ENCODE measurements around the gene MLXIP. TPM values are rescaled to one million over a fixed set of nuclear protein-coding genes. Genes with fewer than 3 reads are reported as not detected.

MLXIP gene
- total RNA-seq, 1 donor from 2014 or later = 54.5 TPM

DNA sequence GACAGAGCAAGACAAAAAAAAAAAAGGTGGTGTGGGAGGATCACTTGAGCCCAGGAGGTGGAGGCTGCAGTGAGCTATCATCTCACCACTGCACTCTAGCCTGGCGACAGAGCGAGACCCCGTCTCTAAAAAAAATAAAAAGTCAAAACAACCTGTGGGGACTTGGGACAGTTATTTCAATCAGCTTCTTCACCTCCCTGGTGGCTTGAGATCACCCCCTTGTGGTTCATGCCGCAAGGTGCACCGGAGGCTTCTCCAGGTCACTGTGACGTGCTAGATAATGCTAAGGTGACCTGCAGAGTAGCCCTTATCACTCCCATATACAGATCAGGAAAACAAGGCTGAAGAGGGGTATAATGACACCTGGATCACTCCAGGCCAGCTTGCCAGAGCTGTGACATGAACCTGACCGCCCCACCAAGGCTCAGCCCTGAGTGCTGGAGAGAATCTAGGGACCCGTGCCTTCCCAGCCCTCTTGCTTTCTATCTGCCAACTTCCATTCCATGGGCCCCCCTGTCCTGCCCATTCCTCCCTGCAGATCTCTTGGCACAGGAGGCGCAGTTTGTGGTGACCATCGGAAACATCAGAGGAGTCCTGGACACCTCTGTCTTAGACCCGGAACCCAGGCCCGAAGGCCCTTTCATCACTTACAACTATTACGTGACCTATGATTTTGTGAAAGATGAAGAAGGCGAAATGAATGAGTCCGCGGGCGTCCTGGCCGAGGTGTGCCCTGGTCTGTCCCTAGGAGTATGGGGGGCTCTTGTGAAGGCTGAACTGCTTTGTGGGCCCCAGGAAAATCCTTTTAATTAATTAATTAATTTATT is 112.5 kb downstream of the MLXIP start:
- TF ChIP-seq, protein P1, sequence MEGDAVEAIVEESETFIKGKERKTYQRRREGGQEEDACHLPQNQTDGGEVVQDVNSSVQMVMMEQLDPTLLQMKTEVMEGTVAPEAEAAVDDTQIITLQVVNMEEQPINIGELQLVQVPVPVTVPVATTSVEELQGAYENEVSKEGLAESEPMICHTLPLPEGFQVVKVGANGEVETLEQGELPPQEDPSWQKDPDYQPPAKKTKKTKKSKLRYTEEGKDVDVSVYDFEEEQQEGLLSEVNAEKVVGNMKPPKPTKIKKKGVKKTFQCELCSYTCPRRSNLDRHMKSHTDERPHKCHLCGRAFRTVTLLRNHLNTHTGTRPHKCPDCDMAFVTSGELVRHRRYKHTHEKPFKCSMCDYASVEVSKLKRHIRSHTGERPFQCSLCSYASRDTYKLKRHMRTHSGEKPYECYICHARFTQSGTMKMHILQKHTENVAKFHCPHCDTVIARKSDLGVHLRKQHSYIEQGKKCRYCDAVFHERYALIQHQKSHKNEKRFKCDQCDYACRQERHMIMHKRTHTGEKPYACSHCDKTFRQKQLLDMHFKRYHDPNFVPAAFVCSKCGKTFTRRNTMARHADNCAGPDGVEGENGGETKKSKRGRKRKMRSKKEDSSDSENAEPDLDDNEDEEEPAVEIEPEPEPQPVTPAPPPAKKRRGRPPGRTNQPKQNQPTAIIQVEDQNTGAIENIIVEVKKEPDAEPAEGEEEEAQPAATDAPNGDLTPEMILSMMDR (IDR thresholded peaks at IDR 0.05) = peak; percentile 74
- H3K27me3 Mint-ChIP-seq (ENCODE audit: unreplicated experiment) = peaks cover 12% of the 10 kb centered on the region
- H3K27ac Mint-ChIP-seq (ENCODE audit: unreplicated experiment) = no peak overlapping the region
- H3K4me1 Mint-ChIP-seq (ENCODE audit: unreplicated experiment) = no peaks in the 10 kb centered on the region
- DNase-seq (ENCODE audit: extremely low spot score, unreplicated experiment) = no peak
- H3K36me3 Mint-ChIP-seq (ENCODE audit: unreplicated experiment) = no peaks in the 10 kb centered on the region
- peaks cover 5% of the 10 kb centered on the region for H3K9me3 Mint-ChIP-seq (ENCODE audit: unreplicated experiment)
- no peak overlapping the region for H3K4me3 Mint-ChIP-seq (ENCODE audit: unreplicated experiment)

DNA sequence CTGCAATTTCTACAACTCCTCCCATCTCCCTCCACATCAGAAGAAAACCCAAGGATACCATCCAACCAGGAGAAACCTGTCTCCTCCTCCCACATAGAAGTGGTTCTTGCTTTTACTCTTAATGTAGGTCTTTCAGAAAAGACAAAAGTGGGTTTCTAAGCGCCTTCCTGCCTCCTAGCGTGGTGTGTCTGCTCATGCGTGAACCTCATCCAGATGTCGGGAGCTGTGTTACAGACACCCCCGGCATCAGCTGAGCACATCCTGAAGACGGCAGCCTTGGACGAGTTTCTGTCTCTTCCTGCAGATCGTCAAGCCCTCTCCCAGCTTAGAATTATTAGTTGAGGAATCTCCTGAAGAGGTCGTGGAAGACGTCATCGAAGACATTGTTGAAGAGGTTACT is 113.9 kb downstream of the MLXIP start:
- no peaks in the 10 kb centered on the region for H3K4me1 Mint-ChIP-seq (ENCODE audit: unreplicated experiment)
- no peak for DNase-seq (ENCODE audit: extremely low spot score, unreplicated experiment)
- H3K36me3 Mint-ChIP-seq (ENCODE audit: unreplicated experiment) = no peaks in the 10 kb centered on the region
- H3K27me3 Mint-ChIP-seq (ENCODE audit: unreplicated experiment) = peaks cover 12% of the 10 kb centered on the region
- H3K9me3 Mint-ChIP-seq (ENCODE audit: unreplicated experiment) = peaks cover 5% of the 10 kb centered on the region
- TF ChIP-seq, protein P1 (IDR thresholded peaks at IDR 0.05) = no peak
- H3K4me3 Mint-ChIP-seq (ENCODE audit: unreplicated experiment) = no peak overlapping the region
- H3K27ac Mint-ChIP-seq (ENCODE audit: unreplicated experiment) = no peak overlapping the region

DNA sequence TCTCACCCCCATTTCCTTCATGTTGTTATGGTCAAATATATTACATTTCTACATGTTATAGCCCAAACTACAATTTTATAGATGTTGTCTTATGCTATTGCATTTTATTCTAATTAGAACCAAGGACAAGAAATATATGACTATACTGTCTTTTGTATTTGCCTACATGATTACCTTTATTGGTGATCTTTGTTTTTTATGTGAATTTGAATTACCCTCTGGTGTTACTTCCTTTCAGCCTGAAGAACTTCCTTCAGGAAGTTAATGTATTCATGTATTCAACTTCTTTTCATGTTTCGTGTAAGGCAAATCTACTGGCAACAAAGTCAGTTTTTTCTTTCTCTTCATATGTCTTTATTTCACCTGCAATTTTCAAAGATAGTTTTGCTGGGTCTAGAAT is 116.2 kb downstream of the MLXIP start:
- TF ChIP-seq, protein P1 (IDR thresholded peaks at IDR 0.05) = no peak
- Mint-ChIP-seq H3K27me3 (ENCODE audit: unreplicated experiment) (peaks cover 12% of the 10 kb centered on the region), H3K4me1 (ENCODE audit: unreplicated experiment) (peaks cover 3% of the 10 kb centered on the region), H3K9me3 (ENCODE audit: unreplicated experiment) (peaks cover 5% of the 10 kb centered on the region), H3K27ac (ENCODE audit: unreplicated experiment) (no peak overlapping the region), H3K4me3 (ENCODE audit: unreplicated experiment) (no peak overlapping the region), H3K36me3 (ENCODE audit: unreplicated experiment) (no peaks in the 10 kb centered on the region)
- DNase-seq (ENCODE audit: extremely low spot score, unreplicated experiment) = no peak

DNA sequence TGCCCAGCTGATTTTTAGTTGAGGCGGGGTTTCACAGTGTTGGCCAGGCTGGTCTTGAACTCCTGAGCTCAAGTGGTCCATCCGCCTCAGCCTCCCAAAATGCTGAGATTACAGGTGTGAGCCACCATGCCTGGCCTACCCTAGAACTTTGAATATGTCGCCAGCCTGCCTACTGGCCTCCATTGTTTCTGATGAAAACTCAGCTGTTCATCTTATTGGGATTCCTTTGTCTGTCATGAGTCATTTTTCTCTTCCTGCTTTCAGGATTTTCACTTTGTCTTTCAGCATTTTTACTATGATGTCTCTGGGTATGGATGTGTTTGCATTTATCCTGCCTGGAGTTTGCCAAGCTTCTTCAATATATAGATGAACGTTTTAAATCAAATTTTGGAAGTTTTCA is 116.8 kb downstream of the MLXIP start:
- no peak for DNase-seq (ENCODE audit: extremely low spot score, unreplicated experiment)
- TF ChIP-seq, protein P1 (IDR thresholded peaks at IDR 0.05) = no peak
- Mint-ChIP-seq H3K4me1 (ENCODE audit: unreplicated experiment) (peaks cover 3% of the 10 kb centered on the region), H3K27ac (ENCODE audit: unreplicated experiment) (no peak overlapping the region), H3K9me3 (ENCODE audit: unreplicated experiment) (peaks cover 5% of the 10 kb centered on the region), H3K4me3 (ENCODE audit: unreplicated experiment) (no peak overlapping the region), H3K36me3 (ENCODE audit: unreplicated experiment) (no peaks in the 10 kb centered on the region), H3K27me3 (ENCODE audit: unreplicated experiment) (peaks cover 12% of the 10 kb centered on the region)

Other genes with a start within 250 kb of the MLXIP start
- gene HPD, start 219.9 kb upstream of the MLXIP start, total RNA-seq = not detected in 2 replicates
- 58.0 and 63.5 TPM in 2 replicates for gene PSMD9, start 190.0 kb upstream of the MLXIP start, total RNA-seq
- gene CFAP251, start 160.2 kb upstream of the MLXIP start, total RNA-seq = 2.4 and 2.6 TPM in 2 replicates
- gene BCL7A, start 56.9 kb upstream of the MLXIP start, total RNA-seq = 10.0 and 11.8 TPM in 2 replicates
- gene IL31, start 95.5 kb downstream of the MLXIP start, total RNA-seq = not detected in 2 replicates
- 1.0 and 2.0 TPM in 2 replicates for gene LRRC43, start 104.4 kb downstream of the MLXIP start, total RNA-seq
- gene B3GNT4, start 125.0 kb downstream of the MLXIP start, total RNA-seq = 0.21 and 0.64 TPM in 2 replicates
- gene DIABLO, start 147.3 kb downstream of the MLXIP start, total RNA-seq = 51.5 and 61.1 TPM in 2 replicates
- gene VPS33A, start 187.7 kb downstream of the MLXIP start, total RNA-seq = 22.2 and 23.1 TPM in 2 replicates